ENCODE measurements around the gene HTRA1. TPM values are rescaled to one million over a fixed set of nuclear protein-coding genes. Genes with fewer than 3 reads are reported as not detected.

The HTRA1 gene
- total RNA-seq, 1 donor from 2014 or later, result 1,546 TPM

DNA sequence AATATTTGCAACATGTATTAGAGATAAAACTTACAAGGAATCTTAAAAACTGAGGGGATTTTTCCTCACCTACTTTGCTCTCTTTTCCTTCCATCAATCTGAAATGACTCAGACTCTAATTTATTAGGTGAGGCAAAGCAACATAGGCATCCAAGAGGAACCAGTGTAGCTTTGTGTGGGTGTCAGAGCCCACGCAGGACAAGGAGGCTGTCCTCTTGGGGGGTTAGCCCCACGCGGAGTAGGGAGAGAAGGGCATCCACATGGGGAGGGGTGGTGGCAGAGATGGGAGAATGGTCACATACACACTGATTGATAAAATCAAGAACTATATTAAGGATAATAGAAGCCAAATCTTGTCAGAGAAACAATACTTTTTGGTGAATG, 40.7 kb upstream of the HTRA1 start:
- peak overlapping the region; percentile 79 for H3K27ac Mint-ChIP-seq (ENCODE audit: unreplicated experiment)
- peaks cover 50% of the 10 kb centered on the region for H3K4me1 Mint-ChIP-seq (ENCODE audit: unreplicated experiment)
- no peak overlapping the region for H3K4me3 Mint-ChIP-seq (ENCODE audit: unreplicated experiment)
- TF ChIP-seq, protein P1, sequence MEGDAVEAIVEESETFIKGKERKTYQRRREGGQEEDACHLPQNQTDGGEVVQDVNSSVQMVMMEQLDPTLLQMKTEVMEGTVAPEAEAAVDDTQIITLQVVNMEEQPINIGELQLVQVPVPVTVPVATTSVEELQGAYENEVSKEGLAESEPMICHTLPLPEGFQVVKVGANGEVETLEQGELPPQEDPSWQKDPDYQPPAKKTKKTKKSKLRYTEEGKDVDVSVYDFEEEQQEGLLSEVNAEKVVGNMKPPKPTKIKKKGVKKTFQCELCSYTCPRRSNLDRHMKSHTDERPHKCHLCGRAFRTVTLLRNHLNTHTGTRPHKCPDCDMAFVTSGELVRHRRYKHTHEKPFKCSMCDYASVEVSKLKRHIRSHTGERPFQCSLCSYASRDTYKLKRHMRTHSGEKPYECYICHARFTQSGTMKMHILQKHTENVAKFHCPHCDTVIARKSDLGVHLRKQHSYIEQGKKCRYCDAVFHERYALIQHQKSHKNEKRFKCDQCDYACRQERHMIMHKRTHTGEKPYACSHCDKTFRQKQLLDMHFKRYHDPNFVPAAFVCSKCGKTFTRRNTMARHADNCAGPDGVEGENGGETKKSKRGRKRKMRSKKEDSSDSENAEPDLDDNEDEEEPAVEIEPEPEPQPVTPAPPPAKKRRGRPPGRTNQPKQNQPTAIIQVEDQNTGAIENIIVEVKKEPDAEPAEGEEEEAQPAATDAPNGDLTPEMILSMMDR (IDR thresholded peaks at IDR 0.05), result no peak
- no peak for DNase-seq (ENCODE audit: extremely low spot score, unreplicated experiment)
- H3K36me3 Mint-ChIP-seq (ENCODE audit: unreplicated experiment), result peaks cover 63% of the 10 kb centered on the region
- H3K9me3 Mint-ChIP-seq (ENCODE audit: unreplicated experiment), result no peaks in the 10 kb centered on the region
- no peaks in the 10 kb centered on the region for H3K27me3 Mint-ChIP-seq (ENCODE audit: unreplicated experiment)

- peaks cover 62% of the 10 kb centered on the region for H3K36me3 Mint-ChIP-seq (ENCODE audit: unreplicated experiment)
- no peak for DNase-seq (ENCODE audit: extremely low spot score, unreplicated experiment)
- peaks cover 46% of the 10 kb centered on the region for H3K4me1 Mint-ChIP-seq (ENCODE audit: unreplicated experiment)
- TF ChIP-seq, protein P1 (IDR thresholded peaks at IDR 0.05), result no peak
- peak overlapping the region; percentile 79 for H3K27ac Mint-ChIP-seq (ENCODE audit: unreplicated experiment)
- H3K4me3 Mint-ChIP-seq (ENCODE audit: unreplicated experiment), result no peak overlapping the region
- no peaks in the 10 kb centered on the region for H3K9me3 Mint-ChIP-seq (ENCODE audit: unreplicated experiment)
- no peaks in the 10 kb centered on the region for H3K27me3 Mint-ChIP-seq (ENCODE audit: unreplicated experiment)
Observed at GRCh38 chr10:122421054-122421625, 40.2 kb upstream of the HTRA1 start.

DNA sequence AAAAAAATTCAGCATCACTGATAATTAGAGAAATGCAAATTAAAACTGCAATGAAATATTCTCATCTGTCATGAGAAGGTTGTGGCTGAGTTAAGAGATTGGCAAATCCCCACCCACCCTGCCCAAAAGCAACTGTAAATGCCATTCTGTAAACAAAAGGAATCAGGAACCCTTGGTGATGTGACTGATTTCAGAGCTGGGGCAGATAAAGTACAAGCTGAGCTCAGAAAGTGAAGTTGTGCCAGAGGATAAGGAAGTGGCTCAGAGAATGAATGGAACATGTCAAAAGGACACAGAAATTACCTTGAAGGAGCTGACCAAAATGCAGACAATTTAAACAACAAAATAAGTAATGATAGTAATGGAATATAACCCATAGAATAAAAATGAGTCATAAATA, 39.6 kb upstream of the HTRA1 start:
- TF ChIP-seq, protein P1 (IDR thresholded peaks at IDR 0.05), result no peak
- no peaks in the 10 kb centered on the region for H3K9me3 Mint-ChIP-seq (ENCODE audit: unreplicated experiment)
- DNase-seq (ENCODE audit: extremely low spot score, unreplicated experiment), result no peak
- no peaks in the 10 kb centered on the region for H3K27me3 Mint-ChIP-seq (ENCODE audit: unreplicated experiment)
- H3K27ac Mint-ChIP-seq (ENCODE audit: unreplicated experiment), result peak overlapping the region; percentile 35
- H3K36me3 Mint-ChIP-seq (ENCODE audit: unreplicated experiment), result peaks cover 58% of the 10 kb centered on the region
- no peak overlapping the region for H3K4me3 Mint-ChIP-seq (ENCODE audit: unreplicated experiment)
- H3K4me1 Mint-ChIP-seq (ENCODE audit: unreplicated experiment), result peaks cover 40% of the 10 kb centered on the region

- no peak overlapping the region for H3K4me3 Mint-ChIP-seq (ENCODE audit: unreplicated experiment)
- DNase-seq (ENCODE audit: extremely low spot score, unreplicated experiment), result no peak
- peaks cover 35% of the 10 kb centered on the region for H3K4me1 Mint-ChIP-seq (ENCODE audit: unreplicated experiment)
- H3K27ac Mint-ChIP-seq (ENCODE audit: unreplicated experiment), result no peak overlapping the region
- no peaks in the 10 kb centered on the region for H3K9me3 Mint-ChIP-seq (ENCODE audit: unreplicated experiment)
- peaks cover 58% of the 10 kb centered on the region for H3K36me3 Mint-ChIP-seq (ENCODE audit: unreplicated experiment)
- TF ChIP-seq, protein P1 (IDR thresholded peaks at IDR 0.05), result no peak
- H3K27me3 Mint-ChIP-seq (ENCODE audit: unreplicated experiment), result no peaks in the 10 kb centered on the region
Observed at GRCh38 chr10:122422266-122422989, 38.9 kb upstream of the HTRA1 start.

DNA sequence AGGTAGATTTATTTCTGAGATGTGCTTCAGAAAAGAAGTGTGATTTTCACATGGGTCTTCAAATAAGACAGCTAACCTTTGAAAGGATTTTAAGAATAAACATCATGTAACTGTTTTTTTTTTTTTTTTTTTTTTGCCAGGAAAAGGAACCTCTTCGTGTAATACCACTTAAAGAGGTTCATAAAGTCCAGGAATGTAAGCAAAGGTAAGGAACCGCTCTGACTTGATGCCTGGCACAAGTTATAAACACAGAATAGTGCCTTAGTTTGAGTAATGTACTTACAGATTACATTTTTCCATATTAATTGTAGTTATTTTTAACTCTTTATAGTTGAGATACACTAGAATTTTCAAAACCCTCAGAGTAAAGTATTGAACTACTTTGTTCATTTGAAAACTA, 37.3 kb upstream of the HTRA1 start:
- no peaks in the 10 kb centered on the region for H3K27me3 Mint-ChIP-seq (ENCODE audit: unreplicated experiment)
- TF ChIP-seq, protein P1 (IDR thresholded peaks at IDR 0.05), result no peak
- H3K27ac Mint-ChIP-seq (ENCODE audit: unreplicated experiment), result no peak overlapping the region
- H3K4me3 Mint-ChIP-seq (ENCODE audit: unreplicated experiment), result no peak overlapping the region
- H3K36me3 Mint-ChIP-seq (ENCODE audit: unreplicated experiment), result peaks cover 54% of the 10 kb centered on the region
- DNase-seq (ENCODE audit: extremely low spot score, unreplicated experiment), result no peak
- H3K9me3 Mint-ChIP-seq (ENCODE audit: unreplicated experiment), result no peaks in the 10 kb centered on the region
- H3K4me1 Mint-ChIP-seq (ENCODE audit: unreplicated experiment), result peaks cover 28% of the 10 kb centered on the region

All from osteocyte (in vitro differentiated cells).